Neural cell (in vitro differentiated cells): ENCODE measurements around the gene KLF9. TPM values are rescaled to one million over a fixed set of nuclear protein-coding genes. Genes with fewer than 3 reads are reported as not detected.

ENCODE experiments used
- H2AFZ ChIP-seq: fragments of 200-600, 300-800 bp; sonication (generic), shearing (Covaris generic); 2 replicates; pipeline ENCODE4 v1.6.0; 2014; ENCODE audit warnings: low read depth, mild to moderate bottlenecking, antibody characterized with exemption, low read length, moderate library complexity
- H3F3A ChIP-seq: fragments of 200-600 bp; shearing (Covaris generic); 2 replicates; pipeline ENCODE4 v1.6.1; 2016; ENCODE audit warnings: mild to moderate bottlenecking, moderate library complexity, mixed read lengths, antibody characterized with exemption, low read length; ENCODE audit not compliant: insufficient read depth, poor library complexity, severe bottlenecking
- H3K27ac ChIP-seq: fragments of 200-600, 300-800 bp; sonication (generic), shearing (Covaris generic); 2 replicates; pipeline ENCODE4 v1.5.1; 2014; ENCODE audit warnings: mild to moderate bottlenecking, low read length, moderate library complexity
- H3K27me3 ChIP-seq: fragments of 300-800, 200-600 bp; sonication (generic), shearing (Covaris generic); 2 replicates; pipeline ENCODE4 v1.6.0; 2014; ENCODE audit warnings: mild to moderate bottlenecking, low read depth, low read length, moderate library complexity; ENCODE audit not compliant: insufficient read depth
- H3K36me3 ChIP-seq: fragments of 300-800, 200-600 bp; sonication (generic), shearing (Covaris generic); 2 replicates; pipeline ENCODE4 v1.5.1; 2014; ENCODE audit warnings: mild to moderate bottlenecking, antibody characterized with exemption, low read length, moderate library complexity; ENCODE audit not compliant: insufficient read depth
- H3K4me2 ChIP-seq: fragments of 300-800, 200-600 bp; sonication (generic), shearing (Covaris generic); 2 replicates; pipeline ENCODE4 v1.6.0; 2014; ENCODE audit warnings: mild to moderate bottlenecking, low read length
- H3K4me3 ChIP-seq: fragments of 300-800, 200-600 bp; sonication (generic), shearing (Covaris generic); 2 replicates; pipeline ENCODE4 v1.5.1; 2014; ENCODE audit warnings: mild to moderate bottlenecking, low read length, moderate library complexity
- H3K79me2 ChIP-seq: fragments of 200-600 bp; shearing (Covaris generic); replicated peaks from 2 replicates; pipeline ENCODE4 v1.6.0; 2014; ENCODE audit warnings: mild to moderate bottlenecking, low read length, moderate library complexity; ENCODE audit not compliant: insufficient read depth
- H3K9ac ChIP-seq: fragments of 300-800, 200-600 bp; sonication (generic), shearing (Covaris generic); 2 replicates; pipeline ENCODE4 v1.6.1; 2016; ENCODE audit warnings: mild to moderate bottlenecking, low read length, mixed read lengths
- H3K9me2 ChIP-seq: fragments of 200-600 bp; shearing (Covaris generic); 2 replicates; pipeline ENCODE4 v1.6.1; 2016; ENCODE audit warnings: mild to moderate bottlenecking, low read length, mixed read lengths; ENCODE audit not compliant: insufficient read depth
- H3K9me3 ChIP-seq: fragments of 200-600, 300-800 bp; sonication (generic), shearing (Covaris generic); 2 replicates; pipeline ENCODE4 v1.6.1; 2016; ENCODE audit warnings: mild to moderate bottlenecking, mixed run types, low read length, moderate library complexity, mixed read lengths
- H4K20me1 ChIP-seq: fragments of 200-600 bp; shearing (Covaris generic); 2 replicates; pipeline ENCODE4 v1.6.1; 2016; ENCODE audit warnings: mild to moderate bottlenecking, mixed run types; ENCODE audit not compliant: insufficient read depth
- CTCF ChIP-seq: fragments of 450-650 bp; IDR thresholded peaks from 2 replicates; pipeline ENCODE4 v1.5.1; 2014; ENCODE audit warnings: antibody characterized with exemption, mild to moderate bottlenecking, moderate library complexity; ENCODE audit not compliant: poor library complexity, severe bottlenecking
- EP300 ChIP-seq: fragments of 450-650 bp; conservative IDR thresholded peaks from 2 replicates; pipeline ENCODE4 v1.6.1; 2014; ENCODE audit warnings: antibody characterized with exemption, mild to moderate bottlenecking, moderate library complexity; ENCODE audit not compliant: poor library complexity, severe bottlenecking
- EZH2 ChIP-seq: fragments of 200-600, 300-800 bp; shearing (Covaris generic), sonication (generic); IDR thresholded peaks from 2 replicates; pipeline ENCODE4 v1.6.1; 2014; ENCODE audit warnings: antibody characterized with exemption, low read length, borderline replicate concordance, mild to moderate bottlenecking; ENCODE audit not compliant: insufficient read depth, poor library complexity, severe bottlenecking
- MXI1 ChIP-seq: fragments of 450-650 bp; conservative IDR thresholded peaks from 2 replicates; pipeline ENCODE4 v1.6.1; 2014; ENCODE audit warnings: antibody characterized with exemption, mild to moderate bottlenecking; ENCODE audit not compliant: poor library complexity, severe bottlenecking
- POLR2AphosphoS5 ChIP-seq: IDR thresholded peaks from 2 replicates; pipeline ENCODE4 v1.6.1; 2012
- RAD21 ChIP-seq: fragments of 450-650 bp; conservative IDR thresholded peaks from 2 replicates; pipeline ENCODE4 v1.6.1; 2014; ENCODE audit warnings: antibody characterized with exemption, mild to moderate bottlenecking, moderate library complexity
- REST ChIP-seq: IDR thresholded peaks from 2 replicates; pipeline ENCODE4 v1.6.1; 2012; ENCODE audit warnings: borderline replicate concordance
- SMC3 ChIP-seq: fragments of 450-650 bp; conservative IDR thresholded peaks from 2 replicates; pipeline ENCODE4 v1.6.1; 2014; ENCODE audit warnings: antibody characterized with exemption, mild to moderate bottlenecking, moderate library complexity; ENCODE audit not compliant: poor library complexity
- TAF1 ChIP-seq: IDR thresholded peaks from 2 replicates; pipeline ENCODE4 v1.6.1; 2012; ENCODE audit warnings: low read depth
- polyA plus RNA-seq: library from polyadenylated mRNA; depleted of rRNA; stranded (reverse); fragments of >200 nt; gene quantifications from 2 replicates; pipeline ENCODE4 v1.2.3, GENCODE V29; 2014

Gene KLF9
- polyA plus RNA-seq, 1 donor from 2014 or later = 0.11 TPM

GRCh38 chr9:70352356-70352755, 62.1 kb downstream of the KLF9 start:
- Histone ChIP-seq H3K27ac (no peak overlapping the region), H3K27me3 (no peaks in the 10 kb centered on the region), H3K9ac (no peak overlapping the region), H3K9me3 (no peaks in the 10 kb centered on the region), H3K36me3 (peaks cover 3% of the 10 kb centered on the region), H3K79me2 (no peaks in the 10 kb centered on the region), H3K9me2 (no peaks in the 10 kb centered on the region), H3K4me2 (no peak overlapping the region), H4K20me1 (no peaks in the 10 kb centered on the region), H3F3A (no peaks in the 10 kb centered on the region), H2AFZ (no peak overlapping the region), H3K4me3 (no peak overlapping the region)
- TF ChIP-seq MXI1 = no peak
- no peak for TF ChIP-seq REST
- TF ChIP-seq POLR2AphosphoS5 = no peak
- no peak for TF ChIP-seq RAD21
- no peak for TF ChIP-seq EP300
- no peak for TF ChIP-seq EZH2
- no peak for TF ChIP-seq CTCF
- TF ChIP-seq TAF1 = no peak
- no peak for TF ChIP-seq SMC3

GRCh38 chr9:70347046-70347445, 67.4 kb downstream of the KLF9 start:
- Histone ChIP-seq H3K27ac (no peak overlapping the region), H3K36me3 (peaks cover 3% of the 10 kb centered on the region), H3K4me2 (no peak overlapping the region), H2AFZ (no peak overlapping the region), H3K4me3 (no peak overlapping the region), H3K9ac (no peak overlapping the region), H3K27me3 (no peaks in the 10 kb centered on the region), H3K9me2 (no peaks in the 10 kb centered on the region), H4K20me1 (no peaks in the 10 kb centered on the region), H3F3A (no peaks in the 10 kb centered on the region), H3K9me3 (no peaks in the 10 kb centered on the region), H3K79me2 (no peaks in the 10 kb centered on the region)
- TF ChIP-seq MXI1 = no peak
- TF ChIP-seq SMC3 = no peak
- no peak for TF ChIP-seq EP300
- no peak for TF ChIP-seq EZH2
- no peak for TF ChIP-seq RAD21
- TF ChIP-seq POLR2AphosphoS5 = no peak
- TF ChIP-seq CTCF = no peak
- no peak for TF ChIP-seq REST
- TF ChIP-seq TAF1 = no peak
